Measurements from ENCODE around the gene HTR3C. TPM values are rescaled to one million over a fixed set of nuclear protein-coding genes. Genes with fewer than 3 reads are reported as not detected.
"Not testable (repeated sequence)": the region's sequence is repeated elsewhere in the genome, so short reads cannot be mapped to it uniquely, and the experiment has no call there.

HTR3C gene
- total RNA-seq, 1 donor from 2014 or later: not detected

- H3K27ac Mint-ChIP-seq (ENCODE audit: unreplicated experiment): no peak overlapping the region
- H3K27me3 Mint-ChIP-seq (ENCODE audit: unreplicated experiment): peaks cover 37% of the 10 kb centered on the region
- no peak overlapping the region for H3K4me3 Mint-ChIP-seq (ENCODE audit: unreplicated experiment)
- H3K9me3 Mint-ChIP-seq (ENCODE audit: unreplicated experiment): no peaks in the 10 kb centered on the region
- DNase-seq (ENCODE audit: extremely low spot score, unreplicated experiment): no peak
- H3K4me1 Mint-ChIP-seq (ENCODE audit: unreplicated experiment): peaks cover 6% of the 10 kb centered on the region
- no peaks in the 10 kb centered on the region for H3K36me3 Mint-ChIP-seq (ENCODE audit: unreplicated experiment)
- no peak for TF ChIP-seq CTCF (IDR thresholded peaks at IDR 0.05)
Measured at GRCh38 chr3:184029443-184029842, 23.4 kb upstream of the HTR3C start.

- no peaks in the 10 kb centered on the region for H3K9me3 Mint-ChIP-seq (ENCODE audit: unreplicated experiment)
- H3K27me3 Mint-ChIP-seq (ENCODE audit: unreplicated experiment): peaks cover 39% of the 10 kb centered on the region
- no peak overlapping the region for H3K4me3 Mint-ChIP-seq (ENCODE audit: unreplicated experiment)
- H3K36me3 Mint-ChIP-seq (ENCODE audit: unreplicated experiment): no peaks in the 10 kb centered on the region
- TF ChIP-seq CTCF (IDR thresholded peaks at IDR 0.05): no peak
- H3K27ac Mint-ChIP-seq (ENCODE audit: unreplicated experiment): no peak overlapping the region
- peaks cover 6% of the 10 kb centered on the region for H3K4me1 Mint-ChIP-seq (ENCODE audit: unreplicated experiment)
- no peak for DNase-seq (ENCODE audit: extremely low spot score, unreplicated experiment)
Measured at GRCh38 chr3:184030536-184030935, 22.3 kb upstream of the HTR3C start.

- no peak within 1 kb of the TSS for H3K27ac Mint-ChIP-seq (ENCODE audit: unreplicated experiment)
- no peak for DNase-seq (ENCODE audit: extremely low spot score, unreplicated experiment)
- no peaks in the 10 kb centered on the region for H3K9me3 Mint-ChIP-seq (ENCODE audit: unreplicated experiment)
- H3K4me1 Mint-ChIP-seq (ENCODE audit: unreplicated experiment): peaks cover 6% of the 10 kb centered on the region
- H3K4me3 Mint-ChIP-seq (ENCODE audit: unreplicated experiment): no peak within 1 kb of the TSS
- no peak for TF ChIP-seq CTCF (IDR thresholded peaks at IDR 0.05)
- H3K27me3 Mint-ChIP-seq (ENCODE audit: unreplicated experiment): peaks cover 36% of the 10 kb centered on the region
- no peaks in the 10 kb centered on the region for H3K36me3 Mint-ChIP-seq (ENCODE audit: unreplicated experiment)
Measured at GRCh38 chr3:184031187-184031792, 21.6 kb upstream of the HTR3C start, which contains the start of gene HTR3D. Gene HTR3D, plus strand, starts transcription at chr3:184031742. Its CDS starts 0 bp downstream, at chr3:184031742.

- no peak for TF ChIP-seq CTCF (IDR thresholded peaks at IDR 0.05)
- no peak for DNase-seq (ENCODE audit: extremely low spot score, unreplicated experiment)
- Mint-ChIP-seq H3K4me1 (ENCODE audit: unreplicated experiment) (no peaks in the 10 kb centered on the region), H3K4me3 (ENCODE audit: unreplicated experiment) (no peak overlapping the region), H3K27ac (ENCODE audit: unreplicated experiment) (no peak overlapping the region), H3K27me3 (ENCODE audit: unreplicated experiment) (peaks cover 23% of the 10 kb centered on the region), H3K36me3 (ENCODE audit: unreplicated experiment) (no peaks in the 10 kb centered on the region), H3K9me3 (ENCODE audit: unreplicated experiment) (no peaks in the 10 kb centered on the region)
Measured at GRCh38 chr3:184037816-184038215, 15.0 kb upstream of the HTR3C start.

- H3K27ac Mint-ChIP-seq (ENCODE audit: unreplicated experiment); H3K4me3 Mint-ChIP-seq (ENCODE audit: unreplicated experiment): not testable (repeated sequence)
- peaks cover 21% of the 10 kb centered on the region for H3K27me3 Mint-ChIP-seq (ENCODE audit: unreplicated experiment)
Measured at GRCh38 chr3:184038307-184038706, 14.5 kb upstream of the HTR3C start.

More at GRCh38 chr3:184038307-184038706, 14.5 kb upstream of the HTR3C start:
- DNase-seq (ENCODE audit: extremely low spot score, unreplicated experiment); H3K9me3 Mint-ChIP-seq (ENCODE audit: unreplicated experiment); H3K4me1 Mint-ChIP-seq (ENCODE audit: unreplicated experiment); H3K36me3 Mint-ChIP-seq (ENCODE audit: unreplicated experiment): not testable (repeated sequence)

All from osteocyte (in vitro differentiated cells).